HL-60 (cell line): Measurements from ENCODE around the gene LMBR1L.

Experiments used
- DNase-seq, 2 experiments: peaks; one replicate each; pipeline ENCODE4 v3.0.0-alpha.2; 2010 to 2020; ENCODE audit warnings: low read depth in 1 of 2, low spot score in 1 of 2
- H3K27ac ChIP-seq: fragments of 250-450 bp; sonication (Bioruptor Pico); replicated peaks from 2 replicates; pipeline ENCODE4 v1.5.1; 2020; ENCODE audit warnings: mild to moderate bottlenecking, moderate library complexity
- H3K27me3 ChIP-seq: fragments of 250-450 bp; sonication (Bioruptor Pico); 2 replicates; pipeline ENCODE4 v1.5.1; 2021; ENCODE audit warnings: mild to moderate bottlenecking, moderate library complexity; ENCODE audit not compliant: insufficient read depth, poor library complexity, severe bottlenecking
- H3K4me3 ChIP-seq: replicated peaks from 2 replicates; pipeline ENCODE4 v1.5.1; 2011; ENCODE audit warnings: mild to moderate bottlenecking, control low read depth, low read length; ENCODE audit not compliant: insufficient read depth
- CTCF ChIP-seq: IDR thresholded peaks from one replicate; pipeline ENCODE4 v1.5.1; 2011; ENCODE audit warnings: low read length, control low read depth, inconsistent platforms; ENCODE audit not compliant: insufficient read depth
- GABPA ChIP-seq: IDR thresholded peaks from 2 replicates; pipeline ENCODE4 v1.6.1; 2012; ENCODE audit warnings: low read depth
- POLR2AphosphoS5 ChIP-seq: IDR thresholded peaks from 2 replicates; pipeline ENCODE4 v1.6.1; 2012; ENCODE audit warnings: low read depth
- REST ChIP-seq: IDR thresholded peaks from 2 replicates; pipeline ENCODE4 v1.6.1; 2012; ENCODE audit warnings: low read depth; ENCODE audit not compliant: insufficient replicate concordance
- SPI1 ChIP-seq: IDR thresholded peaks from 2 replicates; pipeline ENCODE4 v1.6.1; 2012; ENCODE audit warnings: low read depth, mild to moderate bottlenecking, borderline replicate concordance

LMBR1L gene

GRCh38 chr12:49059045-49059298 lies 51.7 kb downstream of the LMBR1L start:
- no peaks in the 10 kb centered on the region for H3K27me3 ChIP-seq
- DNase-seq: no peak
- TF ChIP-seq POLR2AphosphoS5 (no peak), SPI1 (no peak), REST (no peak), CTCF (no peak), GABPA (no peak)
- H3K27ac ChIP-seq: peak overlapping the region; percentile 100
- H3K4me3 ChIP-seq: peak overlapping the region; percentile 71

- DNase-seq: peak in 1 of 2 experiments; percentile 21
- Histone ChIP-seq H3K4me3 (peak overlapping the region; percentile 71), H3K27ac (peak overlapping the region; percentile 100), H3K27me3 (no peaks in the 10 kb centered on the region)
- no peak for TF ChIP-seq GABPA
- no peak for TF ChIP-seq REST
- no peak for TF ChIP-seq CTCF
- TF ChIP-seq POLR2AphosphoS5: no peak
- no peak for TF ChIP-seq SPI1
Measured at GRCh38 chr12:49058366-49059044, 52.1 kb downstream of the LMBR1L start.

GRCh38 chr12:49057888-49058287 lies 52.8 kb downstream of the LMBR1L start:
- Histone ChIP-seq H3K4me3 (peak overlapping the region; percentile 71), H3K27ac (peak overlapping the region; percentile 100), H3K27me3 (no peaks in the 10 kb centered on the region)
- TF ChIP-seq REST (no peak), SPI1 (no peak), CTCF (no peak), GABPA (no peak), POLR2AphosphoS5 (no peak)
- peak in 1 of 2 experiments; percentile 47 for DNase-seq
